Measurements from ENCODE around the gene DOCK1. TPM values are rescaled to one million over a fixed set of nuclear protein-coding genes. Genes with fewer than 3 reads are reported as not detected.

The DOCK1 gene
- polyA plus RNA-seq, 4 donors, result 59.0 to 73.2 (median 68.0) TPM

- no peak for DNase-seq (ENCODE audit: low read depth in 4 of 4, low spot score in 3 of 4)
Observed at GRCh38 chr10:127122831-127123230, 217.6 kb downstream of the DOCK1 start.

GRCh38 chr10:127123626-127124025 lies 218.4 kb downstream of the DOCK1 start:
- no peak for DNase-seq (ENCODE audit: low read depth in 4 of 4, low spot score in 3 of 4)

GRCh38 chr10:127125331-127125730 lies 220.1 kb downstream of the DOCK1 start:
- no peak for DNase-seq (ENCODE audit: low read depth in 4 of 4, low spot score in 3 of 4)

GRCh38 chr10:127127822-127128221 lies 222.6 kb downstream of the DOCK1 start:
- no peak for DNase-seq (ENCODE audit: low read depth in 4 of 4, low spot score in 3 of 4)

- no peak for DNase-seq (ENCODE audit: low read depth in 4 of 4, low spot score in 3 of 4)
Observed at GRCh38 chr10:127129104-127129503, 223.9 kb downstream of the DOCK1 start.

- DNase-seq (ENCODE audit: low read depth in 4 of 4, low spot score in 3 of 4), result no peak
Observed at GRCh38 chr10:127132451-127132850, 227.2 kb downstream of the DOCK1 start.

GRCh38 chr10:127133225-127133624 lies 228.0 kb downstream of the DOCK1 start:
- no peak for DNase-seq (ENCODE audit: low read depth in 4 of 4, low spot score in 3 of 4)

GRCh38 chr10:127133672-127134500 lies 228.7 kb downstream of the DOCK1 start:
- no peak for DNase-seq (ENCODE audit: low read depth in 4 of 4, low spot score in 3 of 4)

GRCh38 chr10:127135844-127136577 lies 230.8 kb downstream of the DOCK1 start:
- DNase-seq (ENCODE audit: low read depth in 4 of 4, low spot score in 3 of 4), result no peak

- DNase-seq (ENCODE audit: low read depth in 4 of 4, low spot score in 3 of 4), result no peak
Observed at GRCh38 chr10:127137391-127137790, 232.2 kb downstream of the DOCK1 start.

GRCh38 chr10:127142136-127142535 lies 236.9 kb downstream of the DOCK1 start:
- DNase-seq (ENCODE audit: low read depth in 4 of 4, low spot score in 3 of 4), result no peak

GRCh38 chr10:127142856-127143255 lies 237.6 kb downstream of the DOCK1 start:
- no peak for DNase-seq (ENCODE audit: low read depth in 4 of 4, low spot score in 3 of 4)

GRCh38 chr10:127145173-127145572 lies 239.9 kb downstream of the DOCK1 start:
- DNase-seq (ENCODE audit: low read depth in 4 of 4, low spot score in 3 of 4), result no peak

GRCh38 chr10:127146661-127147060 lies 241.4 kb downstream of the DOCK1 start:
- DNase-seq (ENCODE audit: low read depth in 4 of 4, low spot score in 3 of 4), result no peak

- DNase-seq (ENCODE audit: low read depth in 4 of 4, low spot score in 3 of 4), result no peak
Observed at GRCh38 chr10:127148066-127148932, 243.1 kb downstream of the DOCK1 start.

GRCh38 chr10:127148933-127149220 lies 243.6 kb downstream of the DOCK1 start:
- DNase-seq (ENCODE audit: low read depth in 4 of 4, low spot score in 3 of 4), result no peak

GRCh38 chr10:127149501-127150081 lies 244.4 kb downstream of the DOCK1 start:
- no peak for DNase-seq (ENCODE audit: low read depth in 4 of 4, low spot score in 3 of 4)

GRCh38 chr10:127150136-127150535 lies 244.9 kb downstream of the DOCK1 start:
- DNase-seq (ENCODE audit: low read depth in 4 of 4, low spot score in 3 of 4), result no peak

- no peak for DNase-seq (ENCODE audit: low read depth in 4 of 4, low spot score in 3 of 4)
Observed at GRCh38 chr10:127151541-127151940, 246.3 kb downstream of the DOCK1 start.

GRCh38 chr10:127151981-127152699 lies 246.9 kb downstream of the DOCK1 start:
- DNase-seq (ENCODE audit: low read depth in 4 of 4, low spot score in 3 of 4), result no peak
